HG02763 (cell line): Measurements from ENCODE around the gene ENTPD7.
"Not testable (repeated sequence)": the region's sequence is repeated elsewhere in the genome, so short reads cannot be mapped to it uniquely, and the experiment has no call there.

Experiments used
- ATAC-seq: cut with Tn5 transposase; IDR thresholded peaks from one replicate; pipeline ENCODE4 v1.9.1; 2021; ENCODE audit warnings: mild to moderate bottlenecking, moderate library complexity; ENCODE audit not compliant: unreplicated experiment

ENTPD7 gene

GRCh38 chr10:99659031-99659867 is at the start of gene ENTPD7:
Gene ENTPD7, plus strand, starts transcription at chr10:99659509. Its CDS starts 448 bp downstream, at chr10:99659957.
- peak; percentile 99 for ATAC-seq

- ATAC-seq, result no peak
Measured at GRCh38 chr10:99610221-99610620, 49.1 kb upstream of the ENTPD7 start.

GRCh38 chr10:99611326-99611725 is 48.0 kb upstream of the ENTPD7 start:
- no peak for ATAC-seq

GRCh38 chr10:99612167-99612831 is 47.0 kb upstream of the ENTPD7 start:
- ATAC-seq, result no peak

- no peak for ATAC-seq
Measured at GRCh38 chr10:99615426-99615825, 43.9 kb upstream of the ENTPD7 start.

GRCh38 chr10:99617696-99618095 is 41.6 kb upstream of the ENTPD7 start:
- ATAC-seq, result no peak

- no peak for ATAC-seq
Measured at GRCh38 chr10:99619090-99619800, 40.1 kb upstream of the ENTPD7 start.

- peak; percentile 78 for ATAC-seq
Measured at GRCh38 chr10:99619851-99620710, 39.2 kb upstream of the ENTPD7 start, which contains the start of gene SLC25A28. Gene SLC25A28, minus strand, starts transcription at chr10:99620439. Its CDS starts 104 bp downstream, at chr10:99620335.

- ATAC-seq, result peak; percentile 88
Measured at GRCh38 chr10:99620711-99621453, 38.4 kb upstream of the ENTPD7 start.

- ATAC-seq, result no peak
Measured at GRCh38 chr10:99621454-99622251, 37.7 kb upstream of the ENTPD7 start.

- no peak for ATAC-seq
Measured at GRCh38 chr10:99623919-99624318, 35.4 kb upstream of the ENTPD7 start.

- not testable (repeated sequence) for ATAC-seq
Measured at GRCh38 chr10:99625124-99625523, 34.2 kb upstream of the ENTPD7 start.

- ATAC-seq, result no peak
Measured at GRCh38 chr10:99628923-99629624, 30.2 kb upstream of the ENTPD7 start.

- ATAC-seq, result no peak
Measured at GRCh38 chr10:99629625-99629978, 29.7 kb upstream of the ENTPD7 start.

GRCh38 chr10:99630433-99630832 is 28.9 kb upstream of the ENTPD7 start:
- no peak for ATAC-seq

- ATAC-seq, result no peak
Measured at GRCh38 chr10:99630991-99631390, 28.3 kb upstream of the ENTPD7 start.

GRCh38 chr10:99631496-99631895 is 27.8 kb upstream of the ENTPD7 start:
- ATAC-seq, result no peak

GRCh38 chr10:99633832-99634231 is 25.5 kb upstream of the ENTPD7 start:
- no peak for ATAC-seq
